HepG2 (cell line): ENCODE data around the gene PRDM15. TPM values are rescaled to one million over a fixed set of nuclear protein-coding genes. Genes with fewer than 3 reads are reported as not detected.
A peak's percentile ranks its signal among the peaks of the same experiment; 100 is the strongest.

Experiments
- ATAC-seq: fragments of 200-7000 bp; cut with Tn5 transposase; 3 replicates; pipeline ENCODE4 v1.9.1; 2020; ENCODE audit warnings: mild to moderate bottlenecking, moderate library complexity
- BruUV-seq: library from RNA; stranded (reverse); fragments of 400-500 nt; replicated peaks from 2 replicates; lab custom pipeline; 2021; lab: Mats Ljungman, UMichigan
- CTCF ChIA-PET: fragments of 300-600 bp; formaldehyde crosslinking; extraction: SDS; loops from one replicate; lab custom pipeline; 2021; ENCODE audit warnings: low total read pairs, inconsistent platforms, low intra/inter-chr PET ratio; lab: Yijun Ruan, JAX
- POLR2A ChIA-PET: fragments of 350-600 bp; sonication (Branson Sonifier 250); formaldehyde crosslinking; loops from one replicate; lab custom pipeline; 2020; ENCODE audit warnings: antibody characterized with exemption, inconsistent platforms; lab: Yijun Ruan, JAX
- DNase-seq: peaks from one replicate; pipeline ENCODE4 v3.0.0-alpha.2; 2015; ENCODE audit warnings: low spot score
- FAIRE-seq: peaks from 3 replicates; lab custom pipeline; 2011; peaks lifted over from hg19 to GRCh38; lab: Jason Lieb, UNC
- H2AFZ ChIP-seq: one replicate; pipeline ENCODE4 v1.6.1; 2011; ENCODE audit warnings: low read length, inconsistent platforms
- H3K27ac ChIP-seq: fragments of 300-600 bp; 3 replicates; pipeline ENCODE4 v1.8.0; 2011; ENCODE audit warnings: mixed run types, mild to moderate bottlenecking, mixed read lengths, low read length, inconsistent platforms; ENCODE audit not compliant: insufficient read depth; ENCODE audit errors: extremely low read length
- H3K27me3 ChIP-seq, 2 experiments: fragments of 200-600 bp in 1 of 2; 2 replicates in 1 of 2; 3 replicates in 1 of 2; pipeline versions ENCODE4 v1.6.0 to v1.8.0; 2011; ENCODE audit warnings: low read length in 2 of 2, mild to moderate bottlenecking in 2 of 2, moderate library complexity in 2 of 2, inconsistent platforms in 1 of 2; ENCODE audit not compliant: insufficient read depth in 2 of 2, control insufficient read depth in 1 of 2
- H3K36me3 ChIP-seq, 2 experiments: fragments of 200-600 bp in 1 of 2; replicated peaks in 1 of 2; 2 replicates in 1 of 2; 3 replicates in 1 of 2; pipeline versions ENCODE4 v1.5.1 to v1.8.0; 2011; ENCODE audit warnings: low read length in 2 of 2, inconsistent platforms in 1 of 2; ENCODE audit not compliant: insufficient read depth in 2 of 2, control insufficient read depth in 1 of 2
- H3K4me1 ChIP-seq: 2 replicates; pipeline ENCODE4 v1.5.1; 2012; ENCODE audit warnings: low read length, inconsistent platforms; ENCODE audit not compliant: insufficient read depth
- H3K4me2 ChIP-seq: 2 replicates; pipeline ENCODE4 v1.6.0; 2011; ENCODE audit warnings: low read depth, low read length, inconsistent platforms
- H3K4me3 ChIP-seq, 3 experiments: fragments of 200-600 bp in 1 of 3; sonication (generic), shearing (Covaris generic) in 1 of 3; replicated peaks in 1 of 3; 2 replicates each; pipeline ENCODE4 v1.5.1; 2011 to 2016; ENCODE audit warnings: low read length in 3 of 3, inconsistent platforms in 2 of 3, low read depth in 2 of 3, mild to moderate bottlenecking in 2 of 3, control low read depth in 1 of 3, mixed read lengths in 1 of 3; ENCODE audit not compliant: insufficient read depth in 1 of 3
- H3K79me2 ChIP-seq: one replicate; pipeline ENCODE4 v1.6.1; 2011; ENCODE audit warnings: low read length, inconsistent platforms; ENCODE audit not compliant: insufficient read depth
- H3K9ac ChIP-seq: 2 replicates; pipeline ENCODE4 v1.6.0; 2011; ENCODE audit warnings: mild to moderate bottlenecking, low read depth, low read length, inconsistent platforms; ENCODE audit not compliant: insufficient read depth
- H3K9me3 ChIP-seq: 2 replicates; pipeline ENCODE4 v1.5.1; 2012; ENCODE audit warnings: mild to moderate bottlenecking, low read length
- H4K20me1 ChIP-seq: 2 replicates; pipeline ENCODE4 v1.6.0; 2011; ENCODE audit warnings: inconsistent platforms, mild to moderate bottlenecking, low read length, moderate library complexity; ENCODE audit not compliant: insufficient read depth
- ATF5 ChIP-seq: sonication (generic); formaldehyde crosslinking; IDR thresholded peaks from 2 replicates; pipeline ENCODE4 v1.4.0; 2020; ENCODE audit warnings: mild to moderate bottlenecking, low read depth, missing genetic modification reagents
- ATF6 ChIP-seq: sonication (generic); formaldehyde crosslinking; conservative IDR thresholded peaks from 2 replicates; pipeline ENCODE4 v1.4.0; 2020; ENCODE audit warnings: missing genetic modification reagents
- DNMT3B ChIP-seq: conservative IDR thresholded peaks from 2 replicates; pipeline ENCODE4 v1.6.1; 2016; ENCODE audit warnings: missing biosample characterization, control low read depth
- NKX3-1 ChIP-seq: sonication (generic); formaldehyde crosslinking; IDR thresholded peaks from 2 replicates; pipeline ENCODE4 v1.5.0; 2020; ENCODE audit warnings: missing genetic modification reagents
- RARA ChIP-seq: IDR thresholded peaks from 2 replicates; pipeline ENCODE4 v1.6.1; 2016; ENCODE audit warnings: missing genetic modification reagents, missing compliant biosample characterization
- REL ChIP-seq: sonication (generic); formaldehyde crosslinking; conservative IDR thresholded peaks from 2 replicates; pipeline ENCODE4 v1.8.0; 2022; ENCODE audit warnings: mild to moderate bottlenecking, missing genetic modification reagents, moderate library complexity
- THAP9 ChIP-seq: sonication (generic); formaldehyde crosslinking; IDR thresholded peaks from 2 replicates; pipeline ENCODE4; 2020; ENCODE audit warnings: missing genetic modification reagents, mild to moderate bottlenecking, borderline replicate concordance
- ZFAT ChIP-seq: sonication (generic); formaldehyde crosslinking; conservative IDR thresholded peaks from 2 replicates; pipeline ENCODE4 v1.8.1; 2023; ENCODE audit warnings: missing genetic modification reagents, inconsistent platforms
- ZMYM4 ChIP-seq: sonication (generic); formaldehyde crosslinking; IDR thresholded peaks from 2 replicates; pipeline ENCODE4 v1.8.1; 2023; ENCODE audit warnings: mild to moderate bottlenecking, missing genetic modification reagents
- WGBS: methylation state at CpG from one replicate; pipeline ENCODE4 v1.1.6; 2017; ENCODE audit warnings: low lambda C conversion rate; 5-methylcytosine and 5-hydroxymethylcytosine counted together
- in situ Hi-C: cut with HindIII; loops from 2 replicates; pipeline ENCODE4 v1.10.0; 2017; ENCODE audit warnings: low pct_unique_long_range_greater_than_20kb; ENCODE audit not compliant: extremely low pct_ligation_motif_present
- intact Hi-C: fragments of 100-400 bp; cut with micrococcal nuclease; formaldehyde crosslinking; loops from one replicate; pipeline ENCODE4 v1.10.0; 2022; ENCODE audit not compliant: unreplicated experiment
- polyA plus RNA-seq, 8 experiments: library from polyadenylated mRNA; depleted of rRNA in 3 of 8; stranded (reverse) in 7 of 8; unstranded in 1 of 8; fragments of >200 nt; fragmentation: Illumina TruSeq in 4 of 8; extraction: Trizol in 4 of 8; gene quantifications; 2 replicates each; pipeline versions ENCODE4 v1.2.1 to v1.2.3, GENCODE V29; 2011 to 2016; ENCODE audit warnings: low read depth in 4 of 8, missing spikeins in 1 of 8, mixed read lengths in 1 of 8; ENCODE audit not compliant: insufficient read depth in 1 of 8
- total RNA-seq, 5 experiments: library from RNA; depleted of rRNA; stranded (reverse); fragments of >200 nt; fragmentation: Illumina TruSeq; extraction: Trizol; gene quantifications; 2 replicates each; pipeline ENCODE4 v1.2.3, GENCODE V29; 2016; ENCODE audit warnings: low read depth in 1 of 5
- TF ChIP-seq, protein P1 (sequence below): sonication (generic); formaldehyde crosslinking; IDR thresholded peaks from 2 replicates; pipeline ENCODE4 v1.4.0; 2020; ENCODE audit warnings: missing genetic modification reagents; ENCODE audit errors: not compliant biosample characterization

The PRDM15 gene
- total and polyA plus RNA-seq, 2 of the 13 experiments (the other 11 are each of a cell fraction or from before 2014, with no cell fraction given), result 4.0 to 6.9 TPM

DNA sequence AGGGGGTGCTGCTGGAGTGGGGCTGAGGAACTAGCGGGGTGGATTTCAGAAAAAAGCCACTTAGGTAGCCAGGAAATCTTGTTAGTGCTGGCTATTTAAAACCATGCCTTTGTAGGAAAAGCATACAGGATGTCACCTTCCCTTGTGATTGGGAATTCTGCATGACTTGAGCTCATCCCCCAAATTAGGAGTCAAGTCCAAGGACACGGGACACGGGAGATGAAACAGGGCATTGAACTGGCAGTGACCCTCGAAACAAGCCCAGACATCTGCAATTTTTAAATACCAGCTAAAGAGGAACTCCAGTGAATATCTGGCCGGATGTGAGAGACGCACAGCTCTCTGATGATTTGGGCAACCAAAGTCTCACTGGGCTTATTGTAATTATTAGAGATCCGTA lies 41.9 kb upstream of the PRDM15 start:
- Histone ChIP-seq H4K20me1 (no peaks in the 10 kb centered on the region), H3K4me3 (no peak overlapping the region), H3K27ac (no peak overlapping the region), H3K27me3 (no peaks in the 10 kb centered on the region), H3K9ac (no peak overlapping the region), H3K9me3 (no peaks in the 10 kb centered on the region), H3K4me2 (no peak overlapping the region), H3K36me3 (peaks cover 10 to 30% of the 10 kb centered on the region in 2 experiments), H2AFZ (no peak overlapping the region), H3K79me2 (peaks cover 1% of the 10 kb centered on the region), H3K4me1 (peaks cover 30% of the 10 kb centered on the region)
- no peak for FAIRE-seq
- ChIA-PET POLR2A (no interaction called here), CTCF (no interaction called here)
- no TSS peak for BruUV-seq
- peak; percentile 16 for DNase-seq
- intact Hi-C loops, result no loop called here
- ATAC-seq, result no peak
- WGBS, result 75% methylated on average over 7 of the region's 7 CpGs
- in situ Hi-C loops, result no loop called here
- TF ChIP-seq, protein P1, sequence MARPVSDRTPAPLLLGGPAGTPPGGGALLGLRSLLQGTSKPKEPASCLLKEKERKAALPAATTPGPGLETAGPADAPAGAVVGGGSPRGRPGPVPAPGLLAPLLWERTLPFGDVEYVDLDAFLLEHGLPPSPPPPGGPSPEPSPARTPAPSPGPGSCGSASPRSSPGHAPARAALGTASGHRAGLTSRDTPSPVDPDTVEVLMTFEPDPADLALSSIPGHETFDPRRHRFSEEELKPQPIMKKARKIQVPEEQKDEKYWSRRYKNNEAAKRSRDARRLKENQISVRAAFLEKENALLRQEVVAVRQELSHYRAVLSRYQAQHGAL (CRISPR knock-in tag), result no peak
- TF ChIP-seq ATF6 (CRISPR knock-in tag) (no peak), REL (CRISPR knock-in tag) (no peak), RARA (CRISPR knock-in tag) (peak; percentile 66)

GRCh38 chr21:41920476-41920875 lies 41.3 kb upstream of the PRDM15 start:
- Histone ChIP-seq H3K9me3 (no peaks in the 10 kb centered on the region), H3K79me2 (peaks cover 1% of the 10 kb centered on the region), H3K4me3 (no peak overlapping the region), H3K36me3 (peaks cover 13 to 31% of the 10 kb centered on the region in 2 experiments), H4K20me1 (no peaks in the 10 kb centered on the region), H3K4me1 (peaks cover 25% of the 10 kb centered on the region), H3K27me3 (no peaks in the 10 kb centered on the region), H3K27ac (no peak overlapping the region), H3K4me2 (no peak overlapping the region), H2AFZ (no peak overlapping the region), H3K9ac (no peak overlapping the region)
- BruUV-seq, result no TSS peak
- FAIRE-seq, result no peak
- TF ChIP-seq ZMYM4 (CRISPR knock-in tag) (no peak), ATF5 (no peak), DNMT3B (no peak), THAP9 (CRISPR knock-in tag) (no peak), ZFAT (CRISPR knock-in tag) (no peak), NKX3-1 (no peak)
- CTCF ChIA-PET, result no interaction called here
- ATAC-seq, result no peak
- no peak for DNase-seq
- intact Hi-C loops, result no loop called here
- in situ Hi-C loops, result no loop called here
- POLR2A ChIA-PET, result no interaction called here
- 78% methylated on average over 5 of the region's 5 CpGs for WGBS
